GM23248 (cell line): ENCODE measurements around the gene MEGF11.

Source experiments
- EZH2 ChIP-seq: fragments of 200-600 bp; sonication (generic); IDR thresholded peaks from 2 replicates; pipeline ENCODE4 v1.6.1; 2018; ENCODE audit warnings: antibody characterized with exemption, mild to moderate bottlenecking; ENCODE audit not compliant: insufficient read depth, poor library complexity, severe bottlenecking
- EZH2phosphoT487 ChIP-seq: fragments of 200-600 bp; sonication (generic); IDR thresholded peaks from 2 replicates; pipeline ENCODE4 v1.6.1; 2018; ENCODE audit warnings: antibody characterized with exemption, moderate library complexity, mild to moderate bottlenecking, low read depth; ENCODE audit not compliant: insufficient read depth

- peak; percentile 58; the same call in 1 of the 2 replicates for TF ChIP-seq EZH2phosphoT487
- TF ChIP-seq EZH2, result peak; percentile 99
Measured at GRCh38 chr15:66252685-66253417, 699 bp downstream of the MEGF11 start.
